Skin of body (tissue), 3 donors: Measurements from ENCODE around the gene NKX2-4. TPM values are rescaled to one million over a fixed set of nuclear protein-coding genes. Genes with fewer than 3 reads are reported as not detected.

Source experiments
- DNase-seq: peaks from one replicate; lab custom pipeline; 2025; lab: John Stamatoyannopoulos, UW
- small RNA-seq: library from RNA; depleted of rRNA; stranded (forward); fragments of <200 nt; gene quantifications from one replicate; pipeline ENCODE3, GENCODE V24; 2014; ENCODE audit warnings: low replicate concordance
- total RNA-seq: library from RNA; depleted of rRNA; stranded (reverse); fragments of >200 nt; gene quantifications from one replicate; pipeline ENCODE4 v1.2.3, GENCODE V29; 2014

Gene NKX2-4
- total RNA-seq, 1 donor from 2014 or later = not detected

DNA sequence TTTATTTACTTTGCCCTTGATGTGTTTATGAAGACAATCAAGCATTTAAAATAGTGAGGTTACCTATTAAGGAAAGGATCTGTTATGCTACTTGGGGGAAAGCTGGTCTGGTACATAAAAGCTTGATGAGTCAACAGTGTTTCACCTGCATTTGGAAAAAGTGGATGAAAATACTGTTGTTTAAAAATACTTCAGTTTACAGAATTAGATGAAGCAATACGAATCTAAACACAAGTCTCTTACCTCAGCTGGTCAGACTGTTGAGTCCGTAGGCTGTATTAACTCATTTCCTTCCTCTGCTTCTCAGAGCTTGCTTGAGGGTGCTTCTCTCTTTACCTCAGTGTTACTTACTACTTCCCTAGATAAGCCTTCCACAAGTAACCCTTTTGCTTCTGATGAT, 36.1 kb downstream of the NKX2-4 start:
- no peak for DNase-seq

DNA sequence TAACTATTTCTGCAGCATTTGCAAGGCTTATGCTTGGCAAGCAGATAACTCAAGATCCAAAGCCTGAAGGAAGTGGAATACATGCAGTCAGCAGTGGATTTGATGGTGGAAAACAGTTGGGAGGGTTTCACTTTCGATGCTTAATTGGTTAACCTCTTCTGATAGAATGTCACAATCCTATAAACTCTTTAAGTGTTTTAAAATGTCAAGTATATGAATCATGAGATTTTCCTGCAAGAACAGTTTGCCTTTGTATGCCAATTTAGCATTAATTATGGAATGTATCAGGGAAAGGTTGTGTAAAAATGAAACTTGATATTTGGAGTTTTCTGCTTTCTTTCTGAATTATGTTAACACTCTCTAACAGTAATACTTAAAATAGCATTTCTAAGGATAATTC, 36.6 kb downstream of the NKX2-4 start:
- no peak for DNase-seq

DNA sequence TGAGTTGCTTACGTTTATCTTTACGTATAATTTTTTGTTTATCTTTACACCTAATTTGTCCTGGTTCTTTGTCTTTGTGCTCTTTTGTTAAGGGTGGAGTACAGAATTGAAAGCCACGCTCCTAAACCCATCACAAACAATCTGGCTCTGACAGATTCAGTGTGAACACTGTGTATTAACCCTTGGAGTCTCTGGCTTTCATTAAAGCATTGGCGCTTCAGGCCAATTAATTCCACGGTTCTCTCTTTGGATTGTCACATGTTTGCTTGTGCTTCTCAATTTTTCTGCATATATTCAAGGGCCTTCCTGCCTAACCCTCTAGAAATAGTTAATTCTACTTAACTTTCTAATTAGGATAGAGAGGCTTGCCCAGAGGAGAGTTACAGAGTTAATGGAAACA, 38.6 kb downstream of the NKX2-4 start:
- DNase-seq = no peak

DNA sequence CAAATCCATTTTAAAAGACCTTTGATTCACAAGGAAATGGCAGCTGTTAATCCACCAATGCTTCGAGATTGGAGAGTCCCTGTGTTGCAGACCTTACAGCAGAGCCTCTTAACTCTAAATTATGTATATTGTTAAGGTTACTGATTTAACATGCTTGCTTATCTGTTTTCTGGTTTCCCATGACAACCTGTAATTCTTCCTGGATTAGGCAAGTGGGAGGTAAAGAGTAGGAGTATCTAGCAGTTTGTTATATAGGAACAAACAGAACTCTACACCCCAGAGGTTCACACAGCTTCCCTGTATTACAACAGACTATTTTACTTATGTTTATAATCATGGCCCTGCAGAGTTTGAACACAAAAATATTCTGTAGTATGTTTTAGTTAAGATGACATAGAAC, 39.5 kb downstream of the NKX2-4 start:
- DNase-seq = no peak

DNA sequence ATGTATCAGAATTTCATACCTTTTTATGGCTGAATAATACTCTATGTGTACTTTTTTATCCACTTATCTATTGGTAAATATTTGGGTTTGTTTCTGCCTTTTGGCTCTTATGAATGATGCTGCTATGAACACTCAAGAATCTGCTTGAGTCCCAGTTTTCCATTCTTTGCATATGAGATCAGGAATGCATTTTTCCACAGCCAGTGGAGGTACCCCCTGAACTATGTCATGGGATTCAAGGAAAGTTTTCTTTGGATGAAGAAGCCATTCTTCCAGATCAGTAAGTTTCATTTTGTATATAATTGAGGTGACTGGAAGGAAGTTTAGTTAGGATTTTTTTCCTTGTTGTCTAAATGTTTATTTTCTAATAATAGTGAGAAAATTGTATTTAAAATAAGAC, 40.9 kb downstream of the NKX2-4 start:
- DNase-seq = no peak

DNA sequence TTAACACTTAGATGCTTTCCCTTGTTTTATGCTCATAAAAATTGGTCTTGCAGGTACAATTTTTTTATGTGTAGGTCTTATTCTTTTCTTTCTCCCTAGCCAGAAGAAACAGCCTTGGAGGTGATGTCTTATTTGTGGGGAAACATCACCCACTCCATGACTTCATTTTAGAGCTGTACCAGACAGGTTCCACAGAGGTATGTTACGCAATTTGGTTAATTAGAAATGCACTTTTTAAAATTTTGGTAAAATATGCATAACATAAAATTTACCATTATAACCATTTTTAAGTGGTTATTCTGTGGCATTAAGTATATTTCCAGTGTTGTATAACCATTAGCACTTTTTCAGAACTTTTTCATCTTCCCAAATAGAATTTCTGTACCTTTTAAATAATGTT, 41.3 kb downstream of the NKX2-4 start:
- DNase-seq = no peak

DNA sequence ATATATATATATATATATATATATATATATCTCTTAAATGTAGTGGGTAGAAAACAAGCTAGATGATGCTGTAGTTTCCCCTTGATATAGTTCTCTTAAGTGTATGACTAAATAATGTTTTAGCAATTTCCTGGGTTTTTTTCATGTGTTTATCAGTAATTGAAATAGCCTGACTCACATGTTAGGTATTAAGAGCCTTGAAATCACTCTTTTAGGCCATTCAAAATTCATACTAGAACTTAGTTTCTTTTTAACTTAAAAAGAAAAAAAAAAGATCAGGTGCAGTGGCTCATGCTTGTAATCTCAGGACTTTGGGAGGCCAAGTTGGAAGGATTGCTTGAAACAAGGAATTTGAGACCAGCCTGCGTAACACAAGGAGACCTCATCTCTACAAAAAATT, 44.1 kb downstream of the NKX2-4 start:
- DNase-seq = no peak

DNA sequence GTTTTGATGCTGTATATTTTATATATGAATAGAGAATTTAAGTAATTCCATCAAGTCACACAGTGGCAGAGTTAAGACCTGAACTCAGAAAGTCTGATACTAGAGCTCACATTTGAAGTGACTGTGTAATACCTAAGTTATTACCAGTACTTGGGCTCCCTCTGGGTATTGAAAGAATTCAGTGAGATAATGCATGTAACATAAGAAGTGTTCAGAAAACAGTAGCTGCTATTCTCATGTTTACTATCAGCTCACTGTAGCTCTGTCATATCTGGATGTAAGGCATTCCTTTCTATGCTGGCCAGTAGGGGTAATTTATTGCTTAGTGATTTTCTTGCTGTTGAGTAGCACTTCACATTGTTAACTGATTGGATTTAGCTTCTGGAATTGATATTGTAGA, 44.6 kb downstream of the NKX2-4 start:
- no peak for DNase-seq

Small RNA genes within 50 kb of the gene (small RNA-seq; reads per million reads assigned to genes)
- gene RN7SKP140 = not detected

Other genes starting within 250 kb of the NKX2-4 start
- gene XRN2, start 94.2 kb downstream of the NKX2-4 start, total RNA-seq = 45.4 TPM
- gene NKX2-2, start 116.5 kb upstream of the NKX2-4 start, total RNA-seq = not detected